Skin epidermis (tissue), 12 donors: Measurements from ENCODE around the gene SH3BP4.

Experiments
- H3K27ac ChIP-seq, 21 experiments: fragments of 200-600 bp; sonication (generic) in 11 of 21; one replicate each; pipeline ENCODE4 v1.5.0; 2020; ENCODE audit warnings: mild to moderate bottlenecking in 3 of 21, inconsistent platforms in 2 of 21, moderate library complexity in 2 of 21
- H3K4me3 ChIP-seq, 7 experiments: fragments of 200-600 bp; sonication (generic) in 2 of 7; one replicate each; pipeline ENCODE4 v1.5.0; 2020; ENCODE audit warnings: inconsistent platforms in 2 of 7, mild to moderate bottlenecking in 2 of 7, moderate library complexity in 1 of 7

The SH3BP4 gene

GRCh38 chr2:234951664-234952269 lies at the start of gene SH3BP4:
SH3BP4 (plus strand) TSS chr2:234952017; CDS start chr2:235035003, 82,986 bp downstream.
- peak within 1 kb of the TSS; percentile 53 to 84 (median 67) for H3K4me3 ChIP-seq
- H3K27ac ChIP-seq, result peak within 1 kb of the TSS; percentile 71 to 96 (median 84)

GRCh38 chr2:234904785-234905184 lies 47.0 kb upstream of the SH3BP4 start:
- Histone ChIP-seq H3K4me3 (no peak overlapping the region), H3K27ac (no peak overlapping the region)

GRCh38 chr2:234905547-234906265 lies 46.1 kb upstream of the SH3BP4 start:
- Histone ChIP-seq H3K27ac (no peak overlapping the region), H3K4me3 (no peak overlapping the region)

DNA sequence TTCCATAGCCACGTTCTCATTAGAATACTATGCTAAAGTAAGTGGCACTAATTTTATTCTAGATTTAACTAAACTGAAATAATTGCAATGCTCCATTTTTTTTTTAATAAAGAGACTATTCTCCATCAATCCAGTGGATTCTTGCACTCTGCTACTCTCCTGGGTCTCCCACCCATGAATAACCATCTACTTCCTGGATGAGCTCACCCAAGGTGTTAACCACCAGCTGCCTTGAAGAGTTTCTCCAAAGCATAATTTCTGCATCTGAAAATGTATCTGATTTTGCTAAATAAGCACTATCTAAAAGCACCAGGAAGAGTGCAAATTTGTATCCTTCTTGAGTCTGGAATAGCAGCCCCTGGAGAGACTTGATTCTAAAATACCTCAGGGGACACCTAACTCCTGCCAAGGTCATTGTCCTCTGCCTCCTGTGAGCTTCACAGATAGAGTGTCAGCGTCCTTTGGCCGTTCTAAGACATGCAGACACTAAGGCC lies 41.6 kb upstream of the SH3BP4 start:
- Histone ChIP-seq H3K27ac (no peak overlapping the region), H3K4me3 (no peak overlapping the region)

GRCh38 chr2:234911271-234911670 lies 40.5 kb upstream of the SH3BP4 start:
- H3K4me3 ChIP-seq, result no peak overlapping the region
- H3K27ac ChIP-seq, result no peak overlapping the region

DNA sequence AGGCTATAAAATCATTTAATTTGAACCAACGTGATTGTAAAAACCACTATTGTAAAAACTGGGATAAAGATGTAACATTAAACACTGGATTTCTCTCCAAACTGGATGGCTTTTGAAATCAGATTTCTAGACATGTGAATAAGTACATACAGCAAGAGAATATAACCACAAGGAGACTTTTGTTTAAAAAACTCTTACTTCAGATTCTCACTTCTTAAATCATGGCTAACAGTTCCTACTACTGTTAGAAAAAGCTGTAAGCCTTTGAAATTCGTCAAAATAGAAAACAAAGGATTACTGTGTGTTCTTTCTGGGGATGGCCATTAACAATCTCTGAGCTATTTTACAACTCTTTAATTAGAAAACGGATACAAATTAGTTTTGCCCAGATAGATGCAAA lies 39.4 kb upstream of the SH3BP4 start:
- Histone ChIP-seq H3K27ac (no peak overlapping the region), H3K4me3 (no peak overlapping the region)

GRCh38 chr2:234913208-234913626 lies 38.6 kb upstream of the SH3BP4 start:
- H3K27ac ChIP-seq, result no peak overlapping the region
- no peak overlapping the region for H3K4me3 ChIP-seq

DNA sequence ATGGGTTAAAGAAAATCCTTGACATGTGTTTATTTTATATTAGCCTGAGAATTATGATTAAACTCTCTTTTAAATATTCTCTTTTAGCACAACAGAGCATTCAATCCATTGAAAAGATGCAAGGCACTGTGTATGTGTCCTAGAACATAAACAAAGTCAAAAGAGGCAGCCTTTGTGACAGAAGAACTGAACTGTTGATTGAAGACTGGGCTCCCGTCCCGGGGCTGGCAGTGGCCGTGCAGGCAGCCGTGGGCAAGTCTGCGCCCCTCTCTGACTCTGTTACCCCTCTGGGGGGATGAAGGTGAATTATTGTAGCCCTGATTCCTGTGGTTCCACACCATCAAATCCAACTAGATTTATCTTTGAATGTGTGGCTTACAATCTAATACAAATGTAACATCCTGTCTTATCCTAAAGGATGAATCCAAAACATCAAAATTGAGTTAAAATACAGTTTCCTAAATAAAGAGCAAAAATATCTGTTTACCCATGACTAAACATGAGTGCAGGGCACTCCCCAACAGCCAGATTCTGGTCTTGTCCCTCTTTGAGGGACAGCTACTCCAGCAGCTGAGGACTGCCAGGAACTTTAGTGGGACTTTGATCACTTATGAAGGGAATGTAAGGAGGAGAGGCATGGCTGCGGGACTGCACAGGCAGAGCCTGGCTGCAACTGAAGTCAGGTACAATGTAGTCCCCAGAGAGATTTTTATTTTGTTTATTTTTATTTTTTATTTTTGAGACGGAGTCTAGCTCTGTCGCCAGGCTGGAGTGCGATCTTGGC lies 37.3 kb upstream of the SH3BP4 start:
- H3K4me3 ChIP-seq, result no peak overlapping the region
- H3K27ac ChIP-seq, result no peak overlapping the region

GRCh38 chr2:234916674-234917073 lies 35.1 kb upstream of the SH3BP4 start:
- H3K27ac ChIP-seq, result no peak overlapping the region
- H3K4me3 ChIP-seq, result no peak overlapping the region

DNA sequence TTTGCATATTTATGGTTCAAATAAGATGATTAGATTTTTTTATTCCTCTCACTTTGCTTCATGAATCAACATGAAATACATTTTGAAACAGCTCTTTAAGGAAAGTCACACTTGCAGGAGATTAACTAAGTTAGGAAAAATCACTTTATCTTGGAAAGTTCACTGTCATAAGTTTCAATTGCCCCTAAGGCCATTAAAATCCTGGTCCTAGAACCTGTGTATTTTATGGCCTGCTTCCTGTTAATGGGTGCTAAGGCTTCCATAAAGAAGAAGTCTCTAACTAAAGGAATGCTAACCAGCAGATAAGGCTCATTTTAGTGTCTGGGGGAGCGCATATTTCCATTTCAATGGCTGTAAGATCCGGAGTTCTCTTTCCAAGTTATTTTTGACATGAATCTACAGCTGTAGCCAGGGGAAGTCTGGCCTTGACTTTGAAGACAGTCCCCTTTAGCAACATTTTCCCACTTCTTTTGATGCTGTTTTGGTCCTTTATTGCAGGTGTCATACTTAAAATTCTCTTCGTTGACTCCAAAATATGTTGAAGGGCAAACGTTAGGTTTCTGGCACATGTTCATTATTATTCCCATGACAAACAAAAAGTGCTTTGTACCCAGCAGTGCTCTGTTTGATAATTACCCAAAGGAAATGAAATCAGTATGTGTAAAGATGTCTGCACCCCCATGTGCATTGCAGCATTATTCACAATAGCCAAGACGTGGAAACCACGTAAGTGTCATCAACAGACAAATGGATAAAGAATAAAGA lies 34.4 kb upstream of the SH3BP4 start:
- no peak overlapping the region for H3K27ac ChIP-seq
- no peak overlapping the region for H3K4me3 ChIP-seq

DNA sequence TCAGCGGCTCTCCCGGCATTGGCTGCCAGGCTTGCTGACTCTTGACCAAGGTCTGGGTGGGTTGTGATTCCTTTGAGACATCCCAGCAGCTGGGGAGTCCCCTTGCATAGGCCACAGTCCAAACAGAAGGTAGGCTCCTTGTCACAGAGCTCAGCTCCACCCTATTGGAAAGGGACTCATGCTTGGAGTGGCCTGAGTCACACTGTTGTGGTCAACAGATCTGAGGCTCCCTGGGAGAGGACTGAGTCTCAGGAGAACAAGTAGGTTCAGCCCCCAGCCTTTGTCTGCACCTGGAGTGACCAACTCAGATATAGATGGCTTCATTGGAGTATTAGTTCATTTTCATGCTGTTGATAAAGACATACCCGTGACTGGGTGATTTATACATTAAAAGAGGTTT lies 32.1 kb upstream of the SH3BP4 start:
- no peak overlapping the region for H3K4me3 ChIP-seq
- no peak overlapping the region for H3K27ac ChIP-seq

- no peak overlapping the region for H3K27ac ChIP-seq
- no peak overlapping the region for H3K4me3 ChIP-seq
Measured at GRCh38 chr2:234920836-234921235, 31.0 kb upstream of the SH3BP4 start.

DNA sequence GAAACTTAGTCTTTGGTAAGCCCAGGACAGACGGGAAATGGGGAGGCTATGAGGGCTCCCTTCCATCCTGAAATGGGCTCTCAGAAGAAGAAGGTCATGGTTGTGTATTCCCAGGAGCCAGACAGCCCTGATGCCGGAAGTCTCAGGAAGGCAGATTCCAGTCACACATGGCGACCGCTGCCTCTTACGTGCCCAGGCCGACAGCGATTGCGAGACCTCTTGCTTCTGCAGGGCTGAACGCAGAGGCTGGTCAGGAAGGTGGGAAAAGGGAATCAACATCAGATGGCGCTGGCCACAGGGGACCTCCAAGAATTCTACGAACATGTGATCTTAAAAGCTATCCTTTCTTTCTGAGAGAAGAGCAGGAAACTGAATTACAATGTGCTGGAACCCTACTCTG lies 22.8 kb upstream of the SH3BP4 start:
- no peak overlapping the region for H3K27ac ChIP-seq

DNA sequence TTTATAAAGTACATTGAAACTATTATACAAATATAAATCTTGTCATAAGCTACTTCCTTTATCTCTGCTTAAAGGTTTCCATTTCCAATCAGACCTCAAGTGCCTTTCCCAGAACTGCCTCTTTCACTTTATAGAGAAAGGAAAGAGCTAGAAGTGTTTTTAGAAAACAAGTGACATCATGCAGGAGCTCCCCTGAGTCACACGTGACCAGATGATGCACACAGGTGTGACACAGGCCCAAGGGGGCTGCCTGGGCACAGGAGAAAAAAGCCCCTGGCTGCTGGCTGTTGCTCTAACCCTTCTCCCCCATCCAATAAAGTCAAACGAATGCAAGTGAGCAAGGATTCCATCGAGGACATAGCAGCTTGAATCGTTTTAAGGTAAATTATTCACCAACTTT lies 21.4 kb upstream of the SH3BP4 start:
- H3K27ac ChIP-seq, result no peak overlapping the region
- H3K4me3 ChIP-seq, result no peak overlapping the region

More for the DNA sequence above, 22.8 kb upstream of the SH3BP4 start:
- H3K4me3 ChIP-seq, result no peak overlapping the region

- H3K4me3 ChIP-seq, result no peak overlapping the region
- no peak overlapping the region for H3K27ac ChIP-seq
Measured at GRCh38 chr2:234931371-234931770, 20.4 kb upstream of the SH3BP4 start.

DNA sequence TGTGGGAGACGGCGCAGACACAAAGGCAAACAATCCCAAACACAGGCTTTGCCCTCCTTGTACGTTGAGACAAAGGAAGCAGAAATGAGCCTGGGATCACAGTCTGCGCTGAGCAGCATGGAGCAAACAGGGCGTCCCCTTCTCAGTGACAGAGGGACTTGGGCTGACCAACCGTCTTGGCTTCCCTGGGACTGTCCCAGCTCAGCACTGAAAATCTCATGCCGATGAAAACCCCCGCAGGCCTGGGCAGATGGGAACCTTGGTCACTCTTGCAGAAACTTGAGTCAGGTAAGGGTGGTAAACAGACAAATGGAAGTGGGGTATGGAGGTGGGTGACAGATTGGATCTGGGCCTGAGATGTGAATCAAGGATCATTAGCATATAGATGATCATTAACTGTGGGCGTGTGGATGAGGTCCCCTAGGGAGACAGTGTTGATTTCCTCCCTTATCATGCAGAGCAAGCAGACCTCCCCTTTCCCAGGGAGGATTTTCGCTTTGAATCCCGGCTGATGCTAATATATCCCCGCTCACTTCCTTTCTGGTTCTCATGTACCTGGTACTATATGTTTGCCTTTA lies 19.1 kb upstream of the SH3BP4 start:
- Histone ChIP-seq H3K4me3 (no peak overlapping the region), H3K27ac (no peak overlapping the region)

- Histone ChIP-seq H3K4me3 (no peak overlapping the region), H3K27ac (no peak overlapping the region)
Measured at GRCh38 chr2:234935311-234935710, 16.5 kb upstream of the SH3BP4 start.

- Histone ChIP-seq H3K4me3 (no peak overlapping the region), H3K27ac (no peak overlapping the region)
Measured at GRCh38 chr2:234939576-234939975, 12.2 kb upstream of the SH3BP4 start.

GRCh38 chr2:234939996-234940395 lies 11.8 kb upstream of the SH3BP4 start:
- Histone ChIP-seq H3K27ac (no peak overlapping the region), H3K4me3 (no peak overlapping the region)

GRCh38 chr2:234940527-234940926 lies 11.3 kb upstream of the SH3BP4 start:
- Histone ChIP-seq H3K4me3 (no peak overlapping the region), H3K27ac (no peak overlapping the region)
